KG1 (cell line): ENCODE data around the gene TUBA4B.

ENCODE experiments used
- DNase-seq: peaks from one replicate; lab custom pipeline; 2025; lab: John Stamatoyannopoulos, UW

TUBA4B gene

GRCh38 chr2:219218732-219219701, 34.0 kb upstream of the TUBA4B start, which contains the start of gene ABCB6:
TSS of gene ABCB6 (minus strand) at chr2:219218958. CDS start at chr2:219218673, 285 bp downstream.
- DNase-seq = no peak

GRCh38 chr2:219219784-219220532, 33.1 kb upstream of the TUBA4B start:
- DNase-seq = no peak

DNA sequence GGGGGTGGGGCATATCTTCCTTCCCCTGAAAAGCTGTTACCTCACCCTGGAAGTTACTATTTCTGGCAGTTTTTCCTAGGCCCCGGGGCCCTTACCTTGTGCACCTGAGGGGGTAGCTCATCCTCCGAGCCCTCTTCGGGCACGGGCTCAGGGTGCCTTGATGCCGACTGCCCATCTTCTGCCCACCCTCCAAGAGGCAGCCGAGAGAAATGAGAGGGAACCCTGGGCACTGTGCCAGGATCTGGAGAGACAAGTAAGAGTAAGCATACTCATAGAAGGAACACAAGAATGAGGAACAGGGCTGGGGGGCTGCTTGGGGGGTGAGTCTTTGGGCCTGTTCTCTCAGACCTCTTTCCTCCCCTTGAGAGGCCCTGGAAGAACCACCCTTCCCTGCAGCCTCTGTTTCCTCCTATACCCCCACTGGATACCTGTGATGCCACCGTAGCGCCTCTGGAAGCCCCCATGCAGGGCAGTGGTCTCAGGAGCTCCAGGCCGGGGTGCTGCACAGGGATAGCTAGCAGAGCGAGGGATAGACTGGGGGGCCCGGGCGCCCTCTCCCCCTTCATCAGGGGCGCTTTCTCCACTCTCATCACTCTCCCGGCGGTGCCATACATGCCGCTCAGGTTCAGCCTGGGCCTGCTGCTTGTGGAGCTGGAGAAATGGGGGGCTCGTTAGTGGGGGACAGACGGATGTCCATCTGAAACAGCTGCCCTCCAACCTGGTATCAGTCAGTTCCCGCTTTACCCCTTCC, 32.2 kb upstream of the TUBA4B start:
- DNase-seq = no peak

GRCh38 chr2:219221957-219222518, 31.0 kb upstream of the TUBA4B start:
- DNase-seq = no peak

DNA sequence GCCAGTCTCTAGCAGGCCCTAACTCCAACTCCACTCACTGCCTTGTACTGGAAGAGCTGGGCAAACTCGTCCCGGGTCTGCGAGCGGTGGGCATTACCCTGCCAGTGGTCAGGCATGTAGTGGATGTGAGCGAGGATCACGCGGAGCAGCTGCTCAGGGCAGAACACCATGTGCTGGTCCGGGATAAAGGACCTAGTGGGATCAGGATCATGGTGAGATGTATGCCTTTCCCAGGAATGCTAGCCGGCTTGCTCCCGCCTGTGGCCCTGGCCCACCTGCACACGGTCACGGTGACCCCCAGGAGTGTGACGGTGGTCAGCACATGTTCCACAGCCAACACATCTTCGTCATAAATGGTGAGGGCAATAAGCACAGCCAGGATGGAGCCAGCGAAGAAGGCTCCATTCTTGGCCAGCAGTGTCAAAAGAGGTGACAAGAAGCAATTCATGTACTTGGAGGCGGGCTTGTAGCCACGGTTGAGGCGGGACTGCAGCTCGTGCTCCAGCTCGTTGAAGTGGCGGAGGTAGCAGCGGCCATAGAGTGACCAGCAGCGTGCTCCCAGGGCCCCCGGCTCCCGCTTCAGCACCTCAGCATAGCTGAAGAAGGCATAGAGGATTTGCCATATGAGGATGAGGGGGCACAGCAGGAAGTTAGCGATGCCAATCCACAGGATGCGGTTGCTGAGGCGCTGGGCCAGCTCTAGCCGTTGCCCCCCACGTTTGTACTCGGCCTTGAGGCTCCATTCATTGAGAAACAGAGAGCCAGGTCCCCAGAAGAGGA, 29.0 kb upstream of the TUBA4B start:
- no peak for DNase-seq

GRCh38 chr2:219225350-219225749, 27.7 kb upstream of the TUBA4B start:
- no peak for DNase-seq

- DNase-seq = no peak
Measured at GRCh38 chr2:219228041-219228910, 24.8 kb upstream of the TUBA4B start.

DNA sequence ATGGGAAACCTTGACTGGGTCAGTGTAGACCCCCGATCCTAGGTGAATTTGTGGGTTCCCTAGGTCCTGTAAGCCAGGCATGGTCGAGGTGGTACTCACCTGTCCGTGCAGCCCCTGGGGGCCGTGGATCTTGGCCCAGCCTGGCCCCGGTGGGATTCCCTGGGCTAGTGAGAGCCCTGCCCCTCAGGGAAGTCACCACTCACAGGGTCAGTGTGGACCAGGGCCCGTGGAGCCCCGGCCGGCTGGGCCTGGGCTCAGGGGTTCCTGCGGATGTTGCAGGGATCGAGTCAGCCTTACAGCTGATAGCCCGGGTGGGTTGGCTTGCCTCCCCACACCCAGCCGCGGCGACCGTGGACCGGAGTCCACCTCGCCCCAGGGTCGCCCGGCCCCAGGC, 24.1 kb upstream of the TUBA4B start:
- DNase-seq = no peak

GRCh38 chr2:219229305-219230058, 23.6 kb upstream of the TUBA4B start, which contains the start of the genes ANKZF1 and ATG9A:
TSS of gene ANKZF1 (plus strand) at chr2:219229806. CDS start at chr2:219230258, 452 bp downstream.
TSS of gene ATG9A (minus strand) at chr2:219229636. CDS start at chr2:219228024, 1,612 bp downstream.
- DNase-seq = peak; percentile 96

DNA sequence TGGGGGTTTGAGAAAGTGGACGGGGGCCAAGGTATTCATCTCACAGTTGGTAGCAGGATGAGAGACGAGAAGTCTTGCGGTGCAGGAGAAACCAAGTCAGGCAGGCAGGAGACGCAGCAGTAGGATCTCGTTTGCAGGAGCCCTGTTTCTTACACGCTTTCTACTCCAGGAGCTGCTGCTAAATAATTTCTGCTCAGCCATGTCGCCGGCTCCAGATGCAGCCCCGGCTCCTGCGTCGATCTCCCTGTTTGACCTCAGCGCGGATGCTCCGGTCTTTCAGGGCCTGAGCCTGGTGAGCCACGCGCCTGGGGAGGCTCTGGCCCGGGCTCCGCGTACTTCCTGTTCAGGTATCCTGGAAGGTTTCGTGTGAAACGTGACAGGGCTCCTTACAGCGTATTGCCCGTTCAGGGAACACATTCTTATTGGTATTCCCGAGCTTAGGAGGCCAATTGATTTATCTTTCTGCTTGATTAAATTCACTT, 22.9 kb upstream of the TUBA4B start:
- DNase-seq = no peak

DNA sequence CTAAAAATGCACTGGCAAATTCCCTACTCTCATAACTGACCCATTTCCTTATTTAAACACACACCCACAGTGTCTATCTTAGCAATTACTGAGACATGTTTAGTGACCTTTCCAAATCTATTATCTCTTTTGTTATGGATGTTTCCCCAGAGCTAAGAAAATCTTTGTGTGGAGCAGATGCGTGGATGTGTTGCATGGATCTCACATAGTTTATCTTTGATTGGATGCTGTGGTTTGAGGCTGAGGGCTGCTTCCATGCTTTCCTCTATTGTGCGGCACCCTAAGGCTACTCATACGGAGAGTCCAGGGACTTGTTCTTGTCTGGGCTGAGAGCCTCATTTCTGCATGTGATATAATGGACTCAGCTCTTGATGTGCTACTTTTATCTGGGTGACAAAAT, 18.7 kb upstream of the TUBA4B start:
- DNase-seq = no peak

DNA sequence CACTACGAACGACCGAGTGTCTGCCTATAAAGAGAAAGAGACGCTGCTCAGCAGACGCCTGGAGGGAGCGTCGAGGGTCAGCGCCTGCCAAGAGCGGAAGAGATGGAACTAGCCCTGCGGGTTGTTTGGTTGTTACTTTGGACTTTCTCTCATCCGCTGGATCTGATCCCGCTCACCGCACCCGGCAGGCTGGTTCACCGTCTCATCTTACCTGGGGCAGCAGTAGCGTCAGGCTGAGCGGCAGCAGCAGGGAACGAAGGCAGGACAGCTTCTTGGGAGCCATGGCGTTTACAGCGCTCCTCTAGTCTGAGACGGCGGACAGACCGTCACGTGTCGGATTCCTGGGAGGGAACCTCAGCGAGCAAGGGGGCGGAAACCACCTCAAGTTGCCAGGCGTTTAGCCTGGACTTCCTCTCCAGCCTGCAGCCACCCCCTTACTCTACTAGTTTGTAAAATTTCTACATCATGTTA, 9.7 kb upstream of the TUBA4B start:
- DNase-seq = no peak

DNA sequence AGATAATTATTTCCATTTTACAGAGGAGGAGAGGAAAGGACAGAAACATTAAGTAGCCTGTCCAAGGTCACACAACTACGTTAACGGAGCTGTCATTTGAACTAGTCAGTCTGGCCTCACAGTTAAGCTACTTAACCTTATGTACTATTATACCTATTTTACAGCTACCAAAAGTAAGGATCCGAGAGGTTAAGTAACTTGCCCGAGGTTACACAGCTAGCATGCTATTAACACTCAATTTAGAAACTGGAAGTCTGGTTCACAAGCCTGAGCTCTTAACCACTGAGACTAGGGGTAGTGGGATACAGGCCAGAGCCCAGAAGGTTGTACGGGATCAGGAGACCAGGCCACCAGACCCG, 8.3 kb upstream of the TUBA4B start:
- DNase-seq = no peak

GRCh38 chr2:219245148-219245898, 7.7 kb upstream of the TUBA4B start, which contains the start of the genes GLB1L and STK16:
TSS of gene GLB1L (minus strand) at chr2:219245444. CDS start at chr2:219243573, 1,871 bp downstream.
TSS of gene STK16 (plus strand) at chr2:219245479. CDS start at chr2:219246000, 521 bp downstream.
- DNase-seq = peak; percentile 84

DNA sequence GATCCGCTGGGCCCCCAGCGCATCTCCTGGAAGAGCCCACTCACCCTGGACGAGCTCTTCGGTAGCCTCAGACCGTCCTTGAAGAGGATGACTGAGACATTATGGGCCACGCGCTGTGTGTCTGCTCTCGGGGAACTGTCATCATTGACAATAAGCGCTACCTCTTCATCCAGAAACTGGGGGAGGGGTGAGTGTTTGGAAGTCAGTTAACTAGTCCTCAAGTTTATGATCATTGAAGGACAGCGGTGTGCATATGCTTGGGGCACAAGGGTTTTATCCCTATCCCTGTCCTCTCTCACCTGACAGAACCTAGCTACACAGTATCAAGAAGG, 7.2 kb upstream of the TUBA4B start:
- DNase-seq = no peak

DNA sequence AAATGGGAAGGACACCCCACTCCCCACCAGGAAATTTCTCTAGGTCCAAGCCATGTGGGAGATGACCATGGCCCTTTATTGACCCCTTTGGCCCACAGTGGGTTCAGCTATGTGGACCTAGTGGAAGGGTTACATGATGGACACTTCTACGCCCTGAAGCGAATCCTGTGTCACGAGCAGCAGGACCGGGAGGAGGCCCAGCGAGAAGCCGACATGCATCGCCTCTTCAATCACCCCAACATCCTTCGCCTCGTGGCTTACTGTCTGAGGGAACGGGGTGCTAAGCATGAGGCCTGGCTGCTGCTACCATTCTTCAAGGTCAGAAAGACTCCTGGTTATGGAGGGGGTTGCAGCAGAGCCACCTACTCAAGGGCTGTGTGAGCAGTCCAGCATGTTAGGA, 6.5 kb upstream of the TUBA4B start:
- no peak for DNase-seq

DNA sequence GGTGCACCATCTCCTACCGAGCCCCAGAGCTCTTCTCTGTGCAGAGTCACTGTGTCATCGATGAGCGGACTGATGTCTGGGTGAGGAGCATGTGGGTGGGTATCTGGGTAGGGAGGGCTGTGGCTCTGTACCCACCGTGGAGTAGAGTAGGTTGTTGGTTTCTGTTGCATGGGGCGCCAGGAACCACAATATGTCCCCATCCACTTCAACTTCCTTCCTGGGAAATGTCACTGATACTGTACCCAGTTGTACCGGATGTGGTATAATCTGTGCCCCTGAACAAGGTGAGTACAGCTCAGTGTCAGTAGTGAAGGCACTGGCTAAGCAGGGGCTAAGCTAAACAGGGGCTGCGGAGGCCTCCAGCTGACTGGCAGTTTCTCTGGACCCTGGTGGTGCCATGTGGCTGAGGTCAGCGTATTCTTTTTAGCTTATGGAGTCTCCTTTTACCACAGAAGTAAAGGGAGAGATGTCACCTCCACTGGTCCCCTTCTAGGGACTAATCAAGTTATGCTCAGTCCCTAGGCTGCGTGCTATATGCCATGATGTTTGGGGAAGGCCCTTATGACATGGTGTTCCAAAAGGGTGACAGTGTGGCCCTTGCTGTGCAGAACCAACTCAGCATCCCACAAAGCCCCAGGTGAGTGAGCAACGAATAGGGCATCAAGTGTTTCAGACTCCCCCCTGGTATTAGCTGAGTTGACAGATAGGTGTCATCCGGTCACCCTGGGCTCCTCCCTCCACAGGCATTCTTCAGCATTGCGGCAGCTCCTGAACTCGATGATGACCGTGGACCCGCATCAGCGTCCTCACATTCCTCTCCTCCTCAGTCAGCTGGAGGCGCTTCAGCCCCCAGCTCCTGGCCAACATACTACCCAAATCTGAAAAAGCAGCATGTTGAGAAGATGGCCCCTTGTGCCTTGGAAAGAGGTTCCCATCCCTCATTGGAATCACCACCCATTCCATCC, 5.1 kb upstream of the TUBA4B start:
- no peak for DNase-seq
